HEK293 (cell line): ENCODE measurements around the gene SECTM1.

Experiments used
- CTCF ChIA-PET: fragments of 350-600 bp; formaldehyde crosslinking; extraction: SDS; loops from one replicate; lab custom pipeline; 2021; ENCODE audit warnings: antibody characterized with exemption; lab: Yijun Ruan, JAX
- POLR2A ChIA-PET: fragments of 300-600 bp; formaldehyde crosslinking; extraction: SDS; loops from one replicate; lab custom pipeline; 2020; ENCODE audit warnings: antibody characterized with exemption, inconsistent platforms; lab: Yijun Ruan, JAX
- H3K27ac ChIP-seq: fragments of 200-500 bp; sonication (Bioruptor generic); 2 replicates; pipeline ENCODE4 v1.5.1; 2014; ENCODE audit warnings: low read depth, low read length, control low read depth, inconsistent platforms; ENCODE audit errors: extremely low read depth
- H3K36me3 ChIP-seq, 2 experiments: fragments of 200-500 bp in 1 of 2; sonication (Bioruptor generic) in 1 of 2; 1 replicate in 1 of 2; 2 replicates in 1 of 2; pipeline ENCODE4 v1.5.1; 2014 to 2017; ENCODE audit warnings: inconsistent platforms in 2 of 2, low read length in 2 of 2; ENCODE audit not compliant: control insufficient read depth in 2 of 2, insufficient read depth in 1 of 2
- H3K4me1 ChIP-seq: fragments of 200-500 bp; sonication (Bioruptor generic); 2 replicates; pipeline ENCODE4 v1.5.1; 2014; ENCODE audit warnings: mild to moderate bottlenecking, low read length, inconsistent platforms; ENCODE audit not compliant: control insufficient read depth, insufficient read depth
- H3K4me3 ChIP-seq: 2 replicates; pipeline ENCODE4 v1.5.1; 2011; ENCODE audit warnings: low read depth, mild to moderate bottlenecking, control low read depth, low read length, moderate library complexity
- H3K9me3 ChIP-seq: fragments of 200-500 bp; sonication (Bioruptor generic); 2 replicates; pipeline ENCODE4 v1.5.1; 2014; ENCODE audit warnings: low read depth, low read length, inconsistent platforms; ENCODE audit not compliant: control insufficient read depth, insufficient read depth
- GLI4 ChIP-seq: fragments of 450-650 bp; formaldehyde crosslinking; IDR thresholded peaks from 2 replicates; pipeline ENCODE4 v1.5.1; 2016; ENCODE audit warnings: missing biosample characterization, missing genetic modification characterization
- GLIS1 ChIP-seq: fragments of 450-650 bp; formaldehyde crosslinking; IDR thresholded peaks from 2 replicates; pipeline ENCODE4 v1.5.1; 2016; ENCODE audit warnings: missing biosample characterization, missing genetic modification characterization
- KLF7 ChIP-seq: fragments of 450-650 bp; formaldehyde crosslinking; IDR thresholded peaks from 2 replicates; pipeline ENCODE4 v1.5.1; 2016; ENCODE audit warnings: missing biosample characterization, missing genetic modification characterization, borderline replicate concordance
- MEIS1 ChIP-seq: sonication (generic); formaldehyde crosslinking; IDR thresholded peaks from 2 replicates; pipeline ENCODE4 v1.8.1; 2022; ENCODE audit warnings: missing genetic modification reagents, mild to moderate bottlenecking, borderline replicate concordance
- OSR2 ChIP-seq: fragments of 450-650 bp; formaldehyde crosslinking; IDR thresholded peaks from 2 replicates; pipeline ENCODE4 v1.5.1; 2016; ENCODE audit warnings: missing biosample characterization, missing genetic modification characterization
- PRDM1 ChIP-seq: fragments of 450-650 bp; formaldehyde crosslinking; IDR thresholded peaks from 2 replicates; pipeline ENCODE4; 2016; ENCODE audit warnings: missing biosample characterization, missing genetic modification characterization
- SP7 ChIP-seq: fragments of 450-650 bp; formaldehyde crosslinking; IDR thresholded peaks from 2 replicates; pipeline ENCODE4 v1.5.1; 2016; ENCODE audit warnings: missing biosample characterization, missing genetic modification characterization
- TCF7L2 ChIP-seq: IDR thresholded peaks from 2 replicates; pipeline ENCODE4 v1.6.1; 2011; ENCODE audit warnings: low read depth, mild to moderate bottlenecking, inconsistent platforms, low read length, moderate library complexity, borderline replicate concordance
- YY2 ChIP-seq: fragments of 450-650 bp; formaldehyde crosslinking; IDR thresholded peaks from 2 replicates; pipeline ENCODE4 v1.5.1; 2016; ENCODE audit warnings: missing biosample characterization, missing genetic modification characterization
- ZBTB11 ChIP-seq: fragments of 450-650 bp; formaldehyde crosslinking; conservative IDR thresholded peaks from 2 replicates; pipeline ENCODE4 v1.5.1; 2016; ENCODE audit warnings: low read depth, missing biosample characterization, missing genetic modification characterization
- ZBTB20 ChIP-seq: fragments of 450-650 bp; formaldehyde crosslinking; IDR thresholded peaks from 2 replicates; pipeline ENCODE4 v1.5.1; 2016; ENCODE audit warnings: missing biosample characterization, missing genetic modification characterization
- ZNF169 ChIP-seq: fragments of 450-650 bp; formaldehyde crosslinking; IDR thresholded peaks from 2 replicates; pipeline ENCODE4 v1.5.1; 2016; ENCODE audit warnings: missing biosample characterization, missing genetic modification characterization
- ZNF23 ChIP-seq: fragments of 450-650 bp; formaldehyde crosslinking; IDR thresholded peaks from 2 replicates; pipeline ENCODE4 v1.5.1; 2016; ENCODE audit warnings: missing biosample characterization, missing genetic modification characterization, borderline replicate concordance
- ZNF26 ChIP-seq: fragments of 450-650 bp; formaldehyde crosslinking; IDR thresholded peaks from 2 replicates; pipeline ENCODE4 v1.5.1; 2016; ENCODE audit warnings: missing biosample characterization, missing genetic modification characterization
- ZNF341 ChIP-seq: fragments of 450-650 bp; formaldehyde crosslinking; IDR thresholded peaks from 2 replicates; pipeline ENCODE4; 2016; ENCODE audit warnings: low read depth, missing biosample characterization, missing genetic modification characterization
- ZNF37A ChIP-seq: fragments of 450-650 bp; IDR thresholded peaks from 2 replicates; pipeline ENCODE4 v1.5.1; 2018; ENCODE audit warnings: missing biosample characterization, missing genetic modification characterization
- ZNF521 ChIP-seq: fragments of 450-650 bp; formaldehyde crosslinking; IDR thresholded peaks from 2 replicates; pipeline ENCODE4 v1.5.1; 2017; ENCODE audit warnings: missing biosample characterization, mild to moderate bottlenecking, missing genetic modification characterization
- ZNF596 ChIP-seq: fragments of 450-650 bp; IDR thresholded peaks from 2 replicates; pipeline ENCODE4 v1.5.0; 2018; ENCODE audit warnings: missing biosample characterization, mild to moderate bottlenecking, missing genetic modification characterization, moderate library complexity
- ZNF654 ChIP-seq: fragments of 450-650 bp; formaldehyde crosslinking; IDR thresholded peaks from 2 replicates; pipeline ENCODE4 v1.5.1; 2016; ENCODE audit warnings: low read depth, missing biosample characterization, missing genetic modification characterization
- ZNF785 ChIP-seq: fragments of 450-650 bp; formaldehyde crosslinking; IDR thresholded peaks from 2 replicates; pipeline ENCODE4 v1.5.1; 2016; ENCODE audit warnings: missing biosample characterization, missing genetic modification characterization
- TF ChIP-seq, protein P1 (sequence below): fragments of 450-650 bp; IDR thresholded peaks from 2 replicates; pipeline ENCODE4 v1.5.1; 2018; ENCODE audit warnings: missing biosample characterization, missing genetic modification characterization
- TF ChIP-seq, protein P2 (sequence below): fragments of 450-650 bp; formaldehyde crosslinking; optimal IDR thresholded peaks from 2 replicates; pipeline ENCODE3; 2016; ENCODE audit warnings: missing biosample characterization, mild to moderate bottlenecking, missing genetic modification characterization
- TF ChIP-seq, protein P3 (sequence below): fragments of 450-650 bp; formaldehyde crosslinking; IDR thresholded peaks from 2 replicates; pipeline ENCODE4 v1.5.1; 2016; ENCODE audit warnings: missing biosample characterization, missing genetic modification characterization, borderline replicate concordance
- TF ChIP-seq, protein P4 (sequence below): fragments of 450-650 bp; formaldehyde crosslinking; IDR thresholded peaks from 2 replicates; pipeline ENCODE4 v1.5.1; 2016; ENCODE audit warnings: missing biosample characterization, missing genetic modification characterization
- TF ChIP-seq, protein P5 (sequence below): fragments of 450-650 bp; formaldehyde crosslinking; IDR thresholded peaks from 2 replicates; pipeline ENCODE4 v1.5.1; 2016; ENCODE audit warnings: missing biosample characterization, missing genetic modification characterization

The SECTM1 gene

DNA sequence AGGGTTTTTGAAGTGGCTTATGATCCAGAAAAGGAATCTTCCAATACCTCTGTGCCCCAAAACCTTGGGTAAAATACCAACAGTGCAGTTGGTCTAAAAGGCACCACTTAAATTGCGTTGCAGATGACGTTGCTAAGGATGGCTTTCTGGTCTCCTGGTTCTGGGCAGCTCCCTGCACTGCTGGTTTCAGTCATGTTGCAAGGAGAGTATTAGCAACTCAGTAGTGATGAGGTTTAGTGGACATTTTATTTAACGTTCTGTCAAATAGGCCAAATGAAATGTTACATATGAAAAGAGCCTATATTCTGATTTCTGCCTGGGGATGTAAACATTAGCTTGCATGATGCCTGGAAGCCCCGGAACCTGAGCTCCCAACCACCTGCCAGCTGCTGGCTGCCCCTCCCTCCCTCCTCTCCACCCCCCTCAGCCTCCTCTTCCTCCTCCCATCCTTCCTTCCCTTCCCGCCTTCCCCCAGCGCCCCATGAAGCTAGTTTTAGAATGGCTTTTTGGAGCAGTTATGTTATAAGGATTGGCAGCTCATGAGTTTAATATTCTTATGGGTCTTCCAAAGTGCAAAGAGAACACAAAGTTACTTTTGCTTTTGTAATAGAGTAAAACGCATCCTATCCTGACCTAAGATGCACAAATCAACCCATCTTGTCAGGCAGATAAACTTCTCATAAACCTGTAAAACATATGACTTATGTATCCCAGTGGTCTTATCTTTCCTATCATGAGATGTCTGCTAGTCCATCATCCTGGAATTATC, 36.9 kb downstream of the SECTM1 start (continued):
- TF ChIP-seq ZBTB11 (tag by site-specific recombination), result no peak
- TF ChIP-seq, protein P1, sequence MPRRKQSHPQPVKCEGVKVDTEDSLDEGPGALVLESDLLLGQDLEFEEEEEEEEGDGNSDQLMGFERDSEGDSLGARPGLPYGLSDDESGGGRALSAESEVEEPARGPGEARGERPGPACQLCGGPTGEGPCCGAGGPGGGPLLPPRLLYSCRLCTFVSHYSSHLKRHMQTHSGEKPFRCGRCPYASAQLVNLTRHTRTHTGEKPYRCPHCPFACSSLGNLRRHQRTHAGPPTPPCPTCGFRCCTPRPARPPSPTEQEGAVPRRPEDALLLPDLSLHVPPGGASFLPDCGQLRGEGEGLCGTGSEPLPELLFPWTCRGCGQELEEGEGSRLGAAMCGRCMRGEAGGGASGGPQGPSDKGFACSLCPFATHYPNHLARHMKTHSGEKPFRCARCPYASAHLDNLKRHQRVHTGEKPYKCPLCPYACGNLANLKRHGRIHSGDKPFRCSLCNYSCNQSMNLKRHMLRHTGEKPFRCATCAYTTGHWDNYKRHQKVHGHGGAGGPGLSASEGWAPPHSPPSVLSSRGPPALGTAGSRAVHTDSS (tag by site-specific recombination), result peak; percentile 76
- TF ChIP-seq KLF7 (tag by site-specific recombination), result no peak
- TF ChIP-seq, protein P2, sequence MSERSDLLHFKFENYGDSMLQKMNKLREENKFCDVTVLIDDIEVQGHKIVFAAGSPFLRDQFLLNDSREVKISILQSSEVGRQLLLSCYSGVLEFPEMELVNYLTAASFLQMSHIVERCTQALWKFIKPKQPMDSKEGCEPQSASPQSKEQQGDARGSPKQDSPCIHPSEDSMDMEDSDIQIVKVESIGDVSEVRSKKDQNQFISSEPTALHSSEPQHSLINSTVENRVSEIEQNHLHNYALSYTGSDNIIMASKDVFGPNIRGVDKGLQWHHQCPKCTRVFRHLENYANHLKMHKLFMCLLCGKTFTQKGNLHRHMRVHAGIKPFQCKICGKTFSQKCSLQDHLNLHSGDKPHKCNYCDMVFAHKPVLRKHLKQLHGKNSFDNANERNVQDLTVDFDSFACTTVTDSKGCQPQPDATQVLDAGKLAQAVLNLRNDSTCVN, result no peak
- no peak for TF ChIP-seq ZNF654 (tag by site-specific recombination)
- no peak for TF ChIP-seq OSR2 (tag by site-specific recombination)
- no peak for TF ChIP-seq ZNF169
- no peak for TF ChIP-seq ZNF23 (tag by site-specific recombination)
- TF ChIP-seq PRDM1, result no peak
- no peak for TF ChIP-seq TCF7L2
- TF ChIP-seq ZBTB20 (tag by site-specific recombination), result peak; percentile 38; the same call in 1 of the 2 replicates
- no peak for TF ChIP-seq ZNF37A
- peak; percentile 34; the same call in 1 of the 2 replicates for TF ChIP-seq GLIS1 (tag by site-specific recombination)
- no peak for TF ChIP-seq YY2 (tag by site-specific recombination)
- TF ChIP-seq ZNF596 (tag by site-specific recombination), result no peak

- ChIA-PET CTCF (no interaction called here), POLR2A (interaction anchor here (0.7 kb wide), 1 partner anchor 243 kb away, joined by 5 read pairs; no protein-coding TSS in a partner anchor)
- H3K4me1 ChIP-seq, result peaks cover 13% of the 10 kb centered on the region
- H3K9me3 ChIP-seq, result no peaks in the 10 kb centered on the region
- no peak overlapping the region for H3K27ac ChIP-seq
- H3K36me3 ChIP-seq, result no peaks in the 10 kb centered on the region
- H3K4me3 ChIP-seq, result no peak overlapping the region
- TF ChIP-seq, protein P3, sequence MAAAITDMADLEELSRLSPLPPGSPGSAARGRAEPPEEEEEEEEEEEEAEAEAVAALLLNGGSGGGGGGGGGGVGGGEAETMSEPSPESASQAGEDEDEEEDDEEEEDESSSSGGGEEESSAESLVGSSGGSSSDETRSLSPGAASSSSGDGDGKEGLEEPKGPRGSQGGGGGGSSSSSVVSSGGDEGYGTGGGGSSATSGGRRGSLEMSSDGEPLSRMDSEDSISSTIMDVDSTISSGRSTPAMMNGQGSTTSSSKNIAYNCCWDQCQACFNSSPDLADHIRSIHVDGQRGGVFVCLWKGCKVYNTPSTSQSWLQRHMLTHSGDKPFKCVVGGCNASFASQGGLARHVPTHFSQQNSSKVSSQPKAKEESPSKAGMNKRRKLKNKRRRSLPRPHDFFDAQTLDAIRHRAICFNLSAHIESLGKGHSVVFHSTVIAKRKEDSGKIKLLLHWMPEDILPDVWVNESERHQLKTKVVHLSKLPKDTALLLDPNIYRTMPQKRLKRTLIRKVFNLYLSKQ (tag by site-specific recombination), result no peak
- TF ChIP-seq ZNF521 (tag by site-specific recombination) (no peak), SP7 (tag by site-specific recombination) (no peak), ZNF26 (tag by site-specific recombination) (no peak), MEIS1 (CRISPR knock-in tag) (no peak), GLI4 (tag by site-specific recombination) (no peak), ZNF785 (tag by site-specific recombination) (no peak), ZNF341 (no peak), TCF7L2 (no peak)
- TF ChIP-seq, protein P4, sequence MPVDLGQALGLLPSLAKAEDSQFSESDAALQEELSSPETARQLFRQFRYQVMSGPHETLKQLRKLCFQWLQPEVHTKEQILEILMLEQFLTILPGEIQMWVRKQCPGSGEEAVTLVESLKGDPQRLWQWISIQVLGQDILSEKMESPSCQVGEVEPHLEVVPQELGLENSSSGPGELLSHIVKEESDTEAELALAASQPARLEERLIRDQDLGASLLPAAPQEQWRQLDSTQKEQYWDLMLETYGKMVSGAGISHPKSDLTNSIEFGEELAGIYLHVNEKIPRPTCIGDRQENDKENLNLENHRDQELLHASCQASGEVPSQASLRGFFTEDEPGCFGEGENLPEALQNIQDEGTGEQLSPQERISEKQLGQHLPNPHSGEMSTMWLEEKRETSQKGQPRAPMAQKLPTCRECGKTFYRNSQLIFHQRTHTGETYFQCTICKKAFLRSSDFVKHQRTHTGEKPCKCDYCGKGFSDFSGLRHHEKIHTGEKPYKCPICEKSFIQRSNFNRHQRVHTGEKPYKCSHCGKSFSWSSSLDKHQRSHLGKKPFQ (tag by site-specific recombination), result no peak
- TF ChIP-seq, protein P5, sequence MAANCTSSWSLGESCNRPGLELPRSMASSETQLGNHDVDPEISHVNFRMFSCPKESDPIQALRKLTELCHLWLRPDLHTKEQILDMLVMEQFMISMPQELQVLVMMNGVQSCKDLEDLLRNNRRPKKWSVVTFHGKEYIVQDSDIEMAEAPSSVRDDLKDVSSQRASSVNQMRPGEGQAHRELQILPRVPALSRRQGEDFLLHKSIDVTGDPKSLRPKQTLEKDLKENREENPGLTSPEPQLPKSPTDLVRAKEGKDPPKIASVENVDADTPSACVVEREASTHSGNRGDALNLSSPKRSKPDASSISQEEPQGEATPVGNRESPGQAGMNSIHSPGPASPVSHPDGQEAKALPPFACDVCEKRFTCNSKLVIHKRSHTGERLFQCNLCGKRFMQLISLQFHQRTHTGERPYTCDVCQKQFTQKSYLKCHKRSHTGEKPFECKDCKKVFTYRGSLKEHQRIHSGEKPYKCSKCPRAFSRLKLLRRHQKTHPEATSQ, result no peak
These were observed 38.1 kb downstream of the SECTM1 start for GRCh38 chr17:82295472-82295814.
